C1 segment of cervical spinal cord (tissue), 14 donors: Measurements from ENCODE around the gene VWA1.
A peak's percentile ranks its signal among the peaks of the same experiment; 100 is the strongest.
"Not testable (repeated sequence)": the region's sequence is repeated elsewhere in the genome, so short reads cannot be mapped to it uniquely, and the experiment has no call there.

Source experiments
- DNase-seq, 14 donors: peaks; one replicate each; lab custom pipeline; 2025; lab: John Stamatoyannopoulos, UW

Gene VWA1

DNA sequence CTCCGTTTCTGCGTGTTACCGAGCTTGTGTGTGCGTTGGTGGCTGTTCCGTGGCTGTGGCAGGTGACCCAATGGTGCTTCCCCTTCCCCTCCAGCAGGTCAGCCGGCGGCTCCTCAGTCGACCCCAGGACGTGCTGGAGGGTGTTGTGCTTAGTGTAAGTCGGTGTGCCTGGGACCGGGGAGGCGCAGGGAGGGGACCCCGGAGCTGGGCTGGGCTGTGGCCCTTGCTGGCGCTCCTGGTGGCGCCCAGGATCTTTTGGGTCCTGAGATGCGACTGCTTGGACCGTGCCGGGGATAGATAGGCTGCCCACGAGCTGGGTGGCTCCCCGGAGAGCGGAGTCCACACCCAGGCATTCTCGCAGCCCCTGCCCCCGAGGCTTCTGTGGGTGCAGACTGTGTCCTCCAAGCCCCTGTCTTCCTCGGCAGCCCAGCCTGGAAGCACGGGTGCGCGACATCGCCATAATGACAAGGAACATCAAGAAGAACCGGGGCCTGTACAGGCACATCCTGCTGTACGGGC, 19.9 kb downstream of the VWA1 start:
- DNase-seq, result no peak

DNA sequence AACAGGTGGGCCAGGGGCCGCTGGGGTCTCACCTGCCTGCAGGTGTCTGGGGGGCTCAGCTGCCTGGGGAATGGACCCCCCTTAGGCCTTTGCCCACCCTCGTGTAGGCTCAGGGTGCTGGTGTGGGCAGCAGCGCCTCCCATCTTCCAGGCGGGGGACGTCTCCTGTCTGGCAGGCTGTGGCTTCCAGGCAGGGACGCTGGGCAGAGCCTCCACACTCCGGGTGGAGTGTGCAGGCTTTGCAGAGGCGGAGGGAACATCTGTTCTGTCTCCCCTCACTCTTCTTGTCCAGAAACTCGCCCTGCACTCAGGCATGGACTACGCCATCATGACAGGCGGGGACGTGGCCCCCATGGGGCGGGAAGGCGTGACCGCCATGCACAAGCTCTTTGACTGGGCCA, 20.4 kb downstream of the VWA1 start:
- not testable (repeated sequence) for DNase-seq

- not testable (repeated sequence) for DNase-seq
Measured at GRCh38 chr1:1456683-1457255, 21.3 kb downstream of the VWA1 start.

- DNase-seq, result not testable (repeated sequence)
Measured at GRCh38 chr1:1459156-1459555, 23.7 kb downstream of the VWA1 start.

DNA sequence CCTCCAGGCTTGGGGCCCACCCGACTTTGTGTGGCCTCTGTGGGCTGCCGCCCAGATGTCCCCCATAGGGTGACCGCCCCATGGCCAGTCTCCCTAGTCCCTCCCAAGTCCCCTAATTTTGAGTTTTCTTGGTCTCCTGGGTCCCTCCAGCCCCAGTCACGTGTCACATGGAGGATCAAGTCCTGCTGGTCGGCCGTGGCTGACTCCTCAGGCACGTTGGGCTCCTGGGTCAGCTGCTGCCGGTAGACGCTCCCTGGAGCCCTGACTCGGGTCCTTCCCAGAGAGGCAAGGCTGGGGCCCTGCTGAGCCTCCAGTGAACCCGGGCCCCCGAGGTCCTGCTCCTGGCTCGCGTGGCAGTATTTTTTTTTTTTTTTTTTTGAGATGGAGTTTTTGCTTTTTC, 24.2 kb downstream of the VWA1 start:
- not testable (repeated sequence) for DNase-seq

DNA sequence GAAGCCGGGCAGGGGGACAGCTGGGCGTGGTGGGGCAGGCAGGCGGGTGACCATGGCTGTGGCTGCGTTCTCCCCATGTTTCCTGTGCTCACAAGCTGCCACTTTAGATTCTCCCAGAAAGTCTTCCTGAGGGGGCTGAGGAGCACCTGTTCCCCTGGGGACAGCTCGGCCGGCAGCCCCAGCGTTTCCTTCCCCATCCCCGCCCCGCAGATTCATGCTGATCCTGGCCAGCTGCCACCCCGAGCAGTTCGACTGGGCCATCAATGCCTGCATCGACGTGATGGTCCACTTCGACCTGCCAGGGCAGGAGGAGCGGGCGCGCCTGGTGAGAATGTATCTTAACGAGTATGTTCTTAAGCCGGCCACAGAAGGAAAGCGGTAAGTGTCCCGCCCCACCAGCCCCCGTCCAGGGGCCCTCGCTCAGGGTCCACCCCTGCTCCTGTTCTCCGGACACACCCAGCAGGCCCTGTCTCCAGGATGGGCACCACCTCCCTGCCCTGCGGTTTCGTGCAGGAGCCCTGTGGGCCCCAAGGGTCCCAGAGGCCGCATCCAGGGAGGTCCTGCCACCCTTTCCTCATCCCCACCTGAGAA, 25.1 kb downstream of the VWA1 start:
- DNase-seq, result no peak

DNA sequence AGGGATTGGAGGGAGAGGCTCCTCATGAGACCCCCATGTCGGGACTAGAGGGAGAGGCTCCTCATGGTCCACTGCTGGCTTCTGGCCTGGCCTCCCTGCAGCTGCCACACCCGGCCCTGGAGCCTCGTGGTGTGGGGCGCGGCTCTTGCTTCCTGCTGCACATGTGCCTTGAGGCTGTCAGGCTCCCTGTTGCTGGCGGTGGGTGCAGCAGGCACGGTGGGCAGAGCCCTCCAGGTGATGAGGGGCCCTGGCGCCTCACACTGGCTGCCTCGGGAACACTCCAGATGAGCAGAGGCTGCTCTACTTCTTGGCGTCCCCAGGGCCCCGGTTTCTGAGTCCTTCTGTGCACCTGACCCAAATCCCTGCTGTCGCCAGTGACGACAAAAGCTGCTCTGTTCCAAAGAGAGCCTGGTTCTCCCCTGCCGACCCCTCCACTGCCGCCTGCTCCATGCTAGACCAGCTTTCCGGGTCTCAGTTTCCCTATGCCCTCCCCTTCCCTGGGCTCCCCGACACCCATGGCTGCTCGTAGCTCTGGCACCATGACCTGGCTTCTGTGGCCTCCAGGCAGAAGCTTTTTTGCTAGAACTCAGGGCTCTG, 26.3 kb downstream of the VWA1 start:
- DNase-seq, result no peak

DNA sequence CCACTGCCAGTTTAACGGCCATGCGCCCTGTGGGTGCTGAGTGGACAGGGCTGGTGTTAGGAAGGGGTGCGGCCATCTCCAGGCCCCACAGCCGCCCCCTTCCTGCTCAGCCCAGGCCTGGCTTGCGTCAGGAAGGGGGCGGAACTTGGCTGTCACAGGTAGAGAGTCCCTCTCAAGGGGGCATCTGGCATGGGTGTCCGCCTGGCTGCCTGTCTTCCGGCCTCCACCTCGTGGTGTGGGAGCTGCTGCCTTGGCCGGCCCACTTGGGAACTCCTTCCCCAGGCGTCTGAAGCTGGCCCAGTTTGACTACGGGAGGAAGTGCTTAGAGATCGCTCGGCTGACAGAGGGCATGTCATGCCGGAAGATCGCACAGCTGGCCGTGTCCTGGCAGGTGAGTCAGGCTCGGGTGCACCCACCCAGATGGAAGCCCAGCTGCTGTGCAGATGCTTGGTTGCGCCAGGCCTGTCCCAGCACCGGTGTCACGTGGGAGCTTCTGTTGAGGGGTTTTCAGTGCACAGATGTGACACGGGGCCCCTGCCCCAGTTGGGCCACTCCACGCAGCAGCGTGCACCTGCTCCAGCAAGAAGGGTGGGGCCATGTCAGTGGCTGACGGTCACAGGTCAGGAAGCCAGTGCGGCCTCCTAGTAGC, 27.0 kb downstream of the VWA1 start:
- DNase-seq, result no peak

DNA sequence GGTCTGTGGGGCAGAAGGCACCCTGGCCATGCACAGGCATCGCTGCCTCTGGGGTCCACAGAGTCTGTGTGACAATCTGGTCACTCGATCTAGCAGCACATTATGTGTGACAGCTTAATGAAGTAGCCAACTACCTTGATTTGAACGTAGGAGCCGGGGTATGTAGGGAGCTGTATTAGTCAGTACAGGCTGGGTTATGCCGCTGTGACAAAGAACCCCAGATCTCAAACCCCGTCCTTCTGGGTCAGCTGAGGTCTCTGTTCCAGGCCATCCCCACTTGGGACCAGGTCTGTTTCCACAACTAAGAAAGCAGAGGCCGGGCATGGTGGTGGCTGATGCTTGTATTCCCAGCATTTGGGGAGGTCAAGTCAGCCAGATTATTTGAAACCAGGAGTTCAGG, 27.8 kb downstream of the VWA1 start:
- DNase-seq, result no peak

GRCh38 chr1:1468196-1468985, 32.9 kb downstream of the VWA1 start:
- DNase-seq, result not testable (repeated sequence)

DNA sequence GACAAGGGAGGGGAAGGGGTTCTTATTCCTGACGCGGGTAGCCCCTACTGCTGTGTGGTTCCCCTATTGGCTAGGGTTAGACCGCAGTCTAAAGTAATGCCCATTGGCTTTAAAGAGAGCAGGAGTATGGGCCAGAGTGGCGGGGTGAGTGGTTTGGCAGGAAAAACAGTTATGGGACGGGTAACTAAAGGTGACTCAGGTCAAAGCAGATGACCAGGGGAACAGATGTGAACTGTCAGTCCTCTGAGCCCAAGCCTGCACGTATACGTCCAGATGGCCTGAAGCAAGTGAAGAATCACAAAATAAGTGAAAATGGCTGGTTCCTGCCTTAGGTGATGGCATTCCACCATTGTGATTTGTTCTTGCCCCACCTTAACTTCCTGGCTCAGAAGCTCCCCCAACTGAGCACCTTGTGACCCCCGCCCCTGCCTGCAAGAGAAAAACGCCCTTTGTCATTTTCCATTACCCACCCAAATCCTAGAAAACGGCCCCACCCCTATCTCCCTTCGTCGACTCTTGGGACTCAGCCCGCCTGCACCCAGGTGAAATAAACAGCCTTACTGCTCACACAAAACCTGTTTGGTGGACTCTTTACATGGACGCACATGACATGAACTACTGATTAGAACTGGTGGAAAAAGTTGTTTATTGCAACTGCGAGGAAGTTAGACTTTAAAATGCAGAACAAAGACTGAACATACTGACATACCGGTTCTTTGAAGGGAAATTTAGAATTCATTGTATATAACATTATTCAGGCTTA, 35.3 kb downstream of the VWA1 start:
- no peak for DNase-seq

DNA sequence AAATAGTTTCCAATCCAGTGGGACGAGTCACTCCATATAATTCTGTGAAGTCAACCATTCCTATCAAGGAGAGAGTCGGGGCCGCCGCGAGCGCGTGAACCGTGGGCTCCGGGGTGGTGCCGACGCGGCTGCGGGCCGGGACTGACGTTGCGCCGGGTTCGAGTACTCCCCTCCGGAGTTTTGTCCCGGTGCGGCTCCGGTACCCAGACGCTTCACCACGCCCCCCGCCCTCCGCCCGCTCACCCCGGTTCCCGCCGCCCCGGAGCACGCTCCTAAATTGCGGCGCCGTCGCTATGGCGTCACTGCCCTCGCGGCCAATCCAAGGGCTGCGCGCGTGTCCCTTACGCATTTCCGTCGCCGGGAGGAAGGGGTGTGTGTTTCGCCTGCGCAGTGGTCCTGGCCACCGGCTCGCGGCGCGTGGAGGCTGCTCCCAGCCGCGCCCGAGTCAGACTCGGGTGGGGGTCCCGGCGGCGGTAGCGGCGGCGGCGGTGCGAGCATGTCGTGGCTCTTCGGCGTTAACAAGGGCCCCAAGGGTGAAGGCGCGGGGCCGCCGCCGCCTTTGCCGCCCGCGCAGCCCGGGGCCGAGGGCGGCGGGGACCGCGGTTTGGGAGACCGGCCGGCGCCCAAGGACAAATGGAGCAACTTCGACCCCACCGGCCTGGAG, 36.0 kb downstream of the VWA1 start, which contains the start of gene ATAD3B:
TSS of gene ATAD3B (plus strand) at position 377 of the 664 bp plus-strand sequence. CDS start at position 497, 120 bp downstream.
- DNase-seq, result peak; percentile 56 to 94 (median 89)

- DNase-seq, result not testable (repeated sequence)
Measured at GRCh38 chr1:1472053-1472876, 36.8 kb downstream of the VWA1 start.

DNA sequence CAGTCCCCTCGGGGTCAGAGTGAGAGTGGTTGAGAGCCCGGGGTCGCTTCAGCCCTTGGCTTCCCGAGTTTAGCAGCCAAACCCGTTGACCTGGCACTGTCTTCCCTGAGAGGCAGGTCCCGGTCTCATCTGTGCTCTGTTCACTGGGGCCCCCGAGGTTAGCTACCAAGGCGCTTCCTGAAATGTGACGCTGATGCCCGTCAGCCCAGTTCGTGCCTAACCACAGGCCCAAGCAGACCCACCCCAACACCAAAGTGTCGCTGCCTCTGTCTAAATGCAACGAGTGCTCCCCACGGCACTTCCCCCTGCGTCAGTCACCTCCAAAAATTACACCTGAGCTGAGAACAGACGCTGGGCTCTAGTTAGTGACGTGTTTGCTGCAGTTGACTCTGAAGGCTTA, 40.5 kb downstream of the VWA1 start:
- not testable (repeated sequence) for DNase-seq

DNA sequence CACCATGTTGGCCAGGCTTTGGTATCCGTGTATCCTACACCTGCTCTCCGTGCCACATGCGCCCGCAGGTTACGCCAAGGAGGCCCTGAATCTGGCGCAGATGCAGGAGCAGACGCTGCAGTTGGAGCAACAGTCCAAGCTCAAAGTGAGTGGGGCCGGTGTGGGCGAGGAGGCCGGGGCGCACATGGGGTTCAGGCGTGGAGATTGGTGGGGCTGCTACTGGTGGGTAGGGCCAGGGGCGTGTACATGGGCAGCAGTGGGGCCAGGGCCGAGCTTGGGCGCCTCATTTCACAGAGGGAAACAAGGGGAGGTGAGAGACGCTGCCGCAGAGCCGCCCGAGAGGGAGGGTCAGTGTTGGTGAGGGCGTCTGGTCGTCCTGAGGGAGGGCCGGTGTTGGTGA, 41.7 kb downstream of the VWA1 start:
- no peak for DNase-seq

- DNase-seq, result no peak
Measured at GRCh38 chr1:1479547-1480487, 44.3 kb downstream of the VWA1 start.

- not testable (repeated sequence) for DNase-seq
Measured at GRCh38 chr1:1480488-1480867, 45.0 kb downstream of the VWA1 start.

DNA sequence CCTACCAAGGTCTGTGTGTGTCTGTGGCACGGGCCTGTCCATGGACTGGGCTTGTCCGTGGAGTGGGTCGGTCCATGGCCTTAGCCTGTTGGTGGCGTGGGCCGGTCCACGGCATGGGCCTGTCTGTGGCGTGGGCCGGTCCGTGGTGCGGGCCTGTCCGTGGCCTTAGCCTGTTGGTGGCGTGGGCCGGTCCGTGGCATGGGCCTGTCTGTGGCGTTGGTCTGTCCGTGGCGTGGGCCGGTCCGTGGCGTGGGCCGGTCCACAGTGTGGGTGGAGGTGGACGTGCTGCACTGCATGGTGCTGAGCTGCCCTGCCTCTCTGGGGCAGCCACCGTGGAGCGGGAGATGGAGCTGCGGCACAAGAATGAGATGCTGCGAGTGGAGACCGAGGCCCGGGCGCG, 46.3 kb downstream of the VWA1 start:
- DNase-seq, result not testable (repeated sequence)
